GM18858 (cell line): ENCODE results near the gene DNAH17.

Experiments
- ATAC-seq: cut with Tn5 transposase; IDR thresholded peaks from one replicate; pipeline ENCODE4 v1.9.1; 2021; ENCODE audit not compliant: unreplicated experiment

Gene DNAH17

GRCh38 chr17:78433780-78434335, 143.3 kb downstream of the DNAH17 start:
- ATAC-seq: no peak

DNA sequence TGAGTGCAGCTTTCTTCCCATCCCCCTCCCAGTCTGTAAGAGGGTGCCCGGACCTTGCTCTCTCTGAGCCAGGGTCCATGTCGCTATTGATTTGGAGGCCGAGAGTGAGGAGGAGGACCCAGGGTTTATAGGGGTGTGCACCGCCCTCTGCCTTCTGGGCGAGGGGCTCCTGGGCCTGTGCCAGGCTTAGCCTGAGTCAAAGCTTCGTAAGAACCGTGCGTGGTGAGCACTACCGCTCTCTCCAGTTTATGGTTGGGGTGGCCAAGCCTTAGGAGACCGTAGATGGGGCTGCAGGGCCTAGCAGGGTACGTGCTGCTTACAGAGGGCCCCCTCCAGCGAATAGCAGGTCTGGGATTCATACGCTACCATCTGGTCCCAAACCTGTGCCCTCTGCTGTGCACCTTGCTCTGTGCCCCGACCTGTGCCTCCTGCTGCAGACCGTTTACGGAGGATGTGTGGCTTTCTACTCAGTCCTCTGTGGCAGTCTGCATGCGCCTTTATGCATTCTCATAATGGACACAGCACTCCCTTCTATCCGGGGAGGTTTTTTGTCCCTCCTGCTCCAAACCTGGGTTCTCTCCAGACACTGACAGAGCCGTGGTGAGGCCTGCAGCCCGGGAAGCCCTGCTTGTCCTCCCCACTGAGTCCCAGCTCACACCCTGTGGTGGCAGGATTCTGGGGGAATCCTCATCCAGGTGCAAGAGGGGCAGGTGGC, 144.0 kb downstream of the DNAH17 start:
- no peak for ATAC-seq

- no peak for ATAC-seq
Measured at GRCh38 chr17:78432226-78433012, 144.8 kb downstream of the DNAH17 start.

- ATAC-seq: no peak
Measured at GRCh38 chr17:78431692-78431958, 145.6 kb downstream of the DNAH17 start.

- no peak for ATAC-seq
Measured at GRCh38 chr17:78430892-78431691, 146.1 kb downstream of the DNAH17 start.

DNA sequence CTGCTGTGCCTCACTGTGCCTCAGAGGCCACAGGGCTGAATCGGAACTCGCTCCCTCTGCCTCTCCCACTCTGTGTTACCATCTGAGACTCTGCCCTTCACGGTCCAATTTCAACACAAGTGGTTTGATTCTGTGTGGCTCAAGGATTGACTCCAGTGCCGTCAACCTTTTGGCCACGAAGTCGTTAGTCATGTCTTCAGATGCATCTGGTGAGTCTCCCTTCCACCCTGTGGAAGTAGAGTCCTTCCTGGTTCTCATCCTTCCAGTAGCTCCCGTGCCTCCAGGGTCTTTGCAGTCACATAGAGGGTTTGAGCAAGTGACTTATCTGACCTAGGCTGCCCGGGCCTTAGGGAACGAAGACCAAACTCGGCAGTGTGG, 147.6 kb downstream of the DNAH17 start:
- no peak for ATAC-seq

- no peak for ATAC-seq
Measured at GRCh38 chr17:78428836-78429617, 148.2 kb downstream of the DNAH17 start.

- no peak for ATAC-seq
Measured at GRCh38 chr17:78428025-78428575, 149.1 kb downstream of the DNAH17 start.

GRCh38 chr17:78427140-78427539, 150.1 kb downstream of the DNAH17 start:
- ATAC-seq: no peak

DNA sequence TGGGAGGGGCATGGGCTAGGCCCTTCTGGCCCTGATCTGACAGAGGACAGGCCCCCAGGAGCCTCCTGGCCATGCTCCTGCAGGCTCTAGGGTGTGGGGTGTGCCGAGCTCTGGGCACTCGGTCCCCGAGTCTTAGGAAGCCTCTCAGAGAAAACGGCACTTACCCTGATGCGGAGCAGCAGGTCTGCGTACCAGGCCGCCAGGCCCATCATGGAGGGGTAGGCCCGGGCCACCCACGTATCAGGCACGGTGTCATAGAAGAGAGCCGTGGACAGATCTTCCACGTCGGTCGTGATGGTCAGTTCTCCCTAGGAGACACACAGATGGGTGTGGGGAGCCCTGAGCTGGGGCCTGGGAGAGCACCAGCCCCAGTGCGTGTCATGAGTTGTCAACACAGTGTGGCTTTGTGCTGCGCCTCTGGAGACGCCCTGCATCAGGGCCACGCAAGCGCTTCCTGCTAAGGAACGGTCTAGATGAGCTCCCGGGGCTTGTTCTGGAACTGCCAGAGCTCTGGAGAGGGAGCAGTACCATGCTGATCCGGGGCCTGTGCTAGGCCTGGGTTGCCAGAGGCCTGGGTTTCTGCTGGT, 150.8 kb downstream of the DNAH17 start:
- ATAC-seq: no peak

GRCh38 chr17:78425429-78425828, 151.8 kb downstream of the DNAH17 start:
- no peak for ATAC-seq

GRCh38 chr17:78423961-78424675, 153.1 kb downstream of the DNAH17 start:
- ATAC-seq: no peak

GRCh38 chr17:78422872-78423588, 154.2 kb downstream of the DNAH17 start:
- ATAC-seq: no peak

DNA sequence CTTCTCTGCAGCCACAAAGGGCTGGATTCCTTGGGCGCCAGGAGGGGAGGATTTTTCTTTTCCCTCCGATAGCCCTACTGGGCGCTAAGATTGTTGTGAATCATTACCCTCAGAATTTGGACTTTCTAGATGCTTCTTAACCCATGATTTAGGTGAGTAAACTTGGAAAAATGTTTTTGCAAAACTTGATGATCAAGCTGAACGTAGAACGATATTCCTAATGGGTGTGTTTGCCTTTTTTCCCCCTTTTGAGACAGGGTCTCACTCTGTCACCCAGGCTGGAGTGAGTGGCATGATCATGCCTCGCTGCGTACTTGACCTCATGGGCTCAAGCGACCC, 155.0 kb downstream of the DNAH17 start:
- no peak for ATAC-seq

DNA sequence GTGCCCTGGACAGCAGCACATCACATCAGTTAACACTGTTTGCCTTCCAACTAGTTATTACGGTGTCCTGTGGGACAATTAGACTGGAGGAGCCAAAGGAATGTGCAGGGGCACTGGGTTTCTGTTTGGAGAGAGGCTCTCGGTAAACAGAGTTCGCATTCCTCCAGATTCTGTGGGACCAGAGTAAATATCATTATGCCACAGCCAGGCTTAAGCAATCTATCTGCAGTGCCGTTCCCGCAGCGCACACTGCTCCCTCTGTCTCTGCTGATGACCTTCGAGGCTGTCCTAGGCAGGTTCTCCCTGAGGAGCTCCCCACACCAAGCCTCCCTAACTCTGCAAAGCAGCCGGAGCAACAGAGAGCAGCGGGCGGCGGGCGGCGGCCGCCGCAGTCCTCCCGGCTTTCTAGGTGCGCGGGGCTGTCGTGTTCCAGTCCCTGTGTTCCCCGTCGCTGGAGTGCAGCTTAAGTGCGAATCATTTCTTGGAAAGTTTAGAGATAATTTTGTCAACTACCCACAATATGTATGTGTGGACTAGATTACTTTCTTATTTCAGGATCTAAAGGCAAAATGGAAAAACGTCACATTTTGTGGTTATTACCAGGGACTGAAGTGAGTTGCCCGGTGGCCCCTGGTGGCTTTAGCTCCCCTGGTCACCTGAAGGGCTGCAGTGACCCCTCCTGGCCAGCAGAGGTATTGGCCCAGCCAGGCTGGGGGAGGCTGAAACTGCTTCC, 155.5 kb downstream of the DNAH17 start:
- no peak for ATAC-seq

GRCh38 chr17:78421084-78421533, 156.1 kb downstream of the DNAH17 start:
- no peak for ATAC-seq

DNA sequence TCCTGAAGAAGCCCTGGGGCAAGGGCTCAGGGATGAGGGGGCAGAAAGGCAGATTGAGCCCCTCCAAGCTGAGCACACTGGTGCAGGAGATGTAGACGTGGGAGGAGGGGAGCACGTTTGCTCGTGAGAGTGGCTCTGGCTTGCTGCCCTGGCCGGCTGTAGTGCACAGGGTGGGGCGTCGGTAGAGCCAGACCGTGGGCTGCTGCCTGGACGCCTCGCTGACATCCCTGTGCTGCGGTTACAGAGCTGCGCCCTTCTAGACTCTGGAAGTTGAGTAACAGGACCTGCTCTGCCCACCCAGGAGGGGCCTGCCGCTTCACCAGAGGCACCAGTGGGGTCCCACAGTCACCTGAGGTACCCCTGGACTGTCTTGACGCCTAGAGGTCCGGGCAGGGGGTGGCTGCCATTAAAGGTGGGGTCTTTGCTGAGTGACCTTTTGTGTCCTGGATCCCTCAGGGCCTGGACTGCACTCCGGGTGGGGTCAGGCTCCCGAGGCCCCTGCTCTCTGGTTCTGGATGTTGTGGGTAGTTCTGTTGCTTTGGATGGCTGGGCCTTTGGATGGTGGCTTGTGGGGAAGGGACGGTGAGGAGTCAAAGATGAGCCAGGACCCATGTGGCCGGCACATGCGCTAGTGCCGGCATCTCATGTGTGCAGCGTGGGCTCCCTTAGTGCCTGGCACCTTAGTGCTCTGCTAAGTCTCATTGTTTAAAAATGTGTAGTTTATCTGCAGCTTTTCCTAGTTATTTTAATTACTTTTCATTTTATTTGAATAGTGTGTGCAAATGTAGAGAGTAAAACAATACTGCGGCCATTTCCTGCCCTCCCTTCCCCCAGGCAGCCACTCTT, 157.0 kb downstream of the DNAH17 start:
- ATAC-seq: no peak
